NCI-H2081 (cell line): ENCODE data around the gene KCNH3.

Experiments used
- DNase-seq, 2 experiments: peaks; one replicate each; lab custom pipeline; 2025; lab: John Stamatoyannopoulos, UW

Gene KCNH3

DNA sequence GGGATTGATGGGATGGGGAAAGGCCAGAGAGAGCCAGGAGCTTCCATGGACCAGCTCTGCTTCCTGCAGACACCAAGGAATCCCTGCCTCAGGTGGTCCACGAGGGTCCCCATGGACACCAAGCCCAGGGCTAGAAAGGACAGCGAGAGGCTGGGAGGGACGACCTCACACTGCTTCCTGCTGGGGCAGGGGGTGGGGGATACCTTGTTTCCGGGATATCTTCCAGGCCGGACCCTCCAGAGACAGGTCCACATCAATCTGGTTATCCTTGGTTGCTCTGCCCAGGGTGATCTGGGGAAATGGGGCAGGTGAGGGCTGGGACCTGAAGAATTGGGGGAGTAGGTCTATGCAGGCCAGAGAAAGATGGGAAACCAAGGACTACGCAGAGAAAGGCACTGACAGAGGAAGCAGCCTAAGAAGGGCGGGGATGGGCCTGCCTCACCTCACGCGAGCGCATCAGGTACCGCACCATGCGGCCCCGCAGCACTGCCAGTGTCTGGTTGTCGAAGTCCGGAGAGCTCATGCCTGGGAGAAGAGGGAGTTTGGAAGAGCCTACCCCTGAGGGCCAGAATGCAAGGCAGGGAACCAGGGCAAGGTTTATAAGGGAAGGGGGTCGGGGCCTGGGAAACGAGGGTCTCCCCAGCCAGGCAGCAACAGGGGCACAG, 20.3 kb downstream of the KCNH3 start:
- no peak for DNase-seq

DNA sequence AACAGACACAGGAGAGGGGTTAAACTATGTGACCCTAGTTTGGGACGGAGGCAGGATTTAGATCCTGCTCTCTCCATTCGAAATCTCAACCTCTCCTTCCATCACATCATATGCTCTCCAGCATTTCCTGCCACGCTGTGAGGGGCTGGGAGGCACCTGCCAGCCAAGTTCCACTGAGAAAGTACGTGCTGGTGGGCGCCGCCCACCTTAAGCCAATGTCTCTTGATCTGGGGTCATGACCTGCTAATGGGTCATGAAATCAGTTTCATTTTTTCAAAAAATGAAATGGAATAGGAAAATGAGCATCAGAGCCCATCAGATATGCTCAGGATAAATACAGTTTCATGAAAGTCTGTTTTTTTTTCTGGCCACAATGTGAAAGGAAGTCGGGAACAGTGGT, 21.9 kb downstream of the KCNH3 start:
- no peak for DNase-seq

DNA sequence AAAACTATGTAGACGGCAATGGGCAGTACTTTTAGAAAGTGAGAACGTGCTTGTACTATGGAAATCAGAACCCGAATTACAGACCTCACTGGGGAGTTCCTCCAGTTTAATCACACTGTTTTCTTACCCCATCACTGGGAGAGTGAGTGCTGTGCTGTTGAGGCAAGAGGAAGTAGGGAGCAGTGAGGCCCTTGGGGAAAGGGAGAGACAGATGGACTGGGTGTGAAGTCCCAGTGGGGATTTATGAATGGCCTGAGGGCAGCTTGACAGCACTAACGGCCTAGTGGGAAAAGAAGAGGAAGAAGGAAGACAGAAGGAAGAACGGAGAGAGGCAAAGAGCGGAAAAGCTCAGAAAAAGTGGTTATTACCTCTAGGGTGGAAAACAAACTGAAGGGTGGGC, 23.4 kb downstream of the KCNH3 start:
- no peak for DNase-seq

DNA sequence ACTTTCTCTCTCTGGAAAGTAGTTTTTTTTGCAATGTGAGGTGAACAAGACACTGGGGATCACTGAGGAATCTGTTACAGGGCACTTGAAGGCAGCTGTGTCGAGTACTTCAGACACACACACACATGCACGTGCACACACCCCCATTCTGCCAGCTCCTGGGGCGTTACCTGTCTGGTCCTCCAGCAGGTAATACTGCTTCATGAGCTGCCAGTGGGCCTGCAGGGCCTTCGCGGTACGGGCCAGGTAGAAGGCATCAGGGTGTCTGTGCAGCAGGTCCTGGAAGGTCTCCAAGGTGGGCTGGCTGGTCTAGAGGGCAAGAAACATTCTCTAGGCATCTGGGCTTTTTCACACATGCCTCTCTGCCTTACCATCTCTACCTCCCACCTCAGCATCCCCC, 24.0 kb downstream of the KCNH3 start:
- DNase-seq: no peak

DNA sequence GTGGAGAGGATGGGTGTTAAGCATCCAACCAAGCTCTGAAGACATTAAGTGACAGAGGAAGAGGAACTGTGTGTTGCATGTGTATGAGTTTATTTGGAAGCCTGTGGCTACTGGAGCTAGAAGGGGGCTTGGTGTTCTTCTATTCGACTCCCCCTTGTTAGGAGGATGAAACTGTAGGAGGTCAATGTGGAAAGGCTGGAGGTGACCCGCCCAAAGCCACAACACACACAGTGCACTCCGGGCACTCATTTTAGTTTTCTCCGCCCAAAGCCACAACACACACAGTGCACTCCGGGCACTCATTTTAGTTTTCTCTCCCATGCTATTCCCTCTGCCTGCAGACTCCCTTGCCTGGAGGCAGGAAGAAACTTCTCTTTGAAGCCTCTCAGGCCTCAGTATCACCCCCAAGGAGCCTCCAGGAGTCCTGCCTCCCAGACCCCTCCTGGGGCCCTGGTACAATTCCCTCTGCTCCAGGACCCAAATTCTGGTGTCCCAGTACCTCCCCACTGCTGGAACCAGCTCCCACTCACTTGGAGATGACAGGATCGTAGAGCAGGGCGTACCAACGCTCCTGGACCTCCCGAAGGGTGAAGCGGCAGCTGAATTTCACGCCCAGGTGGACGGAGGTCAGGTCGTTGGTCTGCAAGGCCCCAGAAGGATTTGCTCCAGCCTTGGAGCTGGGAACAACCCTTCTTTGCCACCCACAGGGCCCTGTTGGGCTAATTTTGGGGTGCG, 25.3 kb downstream of the KCNH3 start:
- no peak for DNase-seq

DNA sequence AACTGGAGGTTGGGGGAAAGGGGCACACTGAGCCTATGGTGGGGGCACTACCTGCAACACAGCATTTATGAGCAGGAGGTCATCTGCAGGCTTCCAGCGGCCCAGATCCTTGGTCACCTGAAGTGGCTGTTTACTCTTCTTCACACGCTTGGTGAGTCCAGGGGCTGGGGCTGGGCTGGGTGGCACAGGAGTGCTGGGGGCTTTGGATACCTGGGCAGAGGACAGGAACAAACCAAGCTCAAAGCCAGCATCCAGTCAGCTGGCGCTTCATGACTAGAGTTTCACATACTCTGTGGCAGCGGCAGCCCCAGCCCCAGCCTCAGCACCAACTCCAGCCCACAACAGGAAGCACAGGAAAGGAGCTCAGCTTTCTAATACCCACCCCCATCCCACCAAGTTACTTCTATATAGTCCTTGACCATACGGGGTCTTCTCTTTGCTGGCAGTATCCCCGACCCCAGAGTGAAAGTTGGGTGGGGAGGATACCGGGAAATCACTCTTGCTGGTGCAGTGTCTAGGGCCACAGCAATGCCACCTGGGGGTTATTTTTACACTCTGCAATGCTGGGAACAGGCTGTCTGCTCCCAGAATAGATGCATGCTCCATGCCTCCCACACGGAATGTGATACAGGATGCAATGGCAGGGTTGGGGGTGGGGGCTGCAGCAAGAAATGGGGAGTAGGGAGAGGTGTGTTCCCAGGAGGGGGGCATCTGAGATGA, 26.0 kb downstream of the KCNH3 start:
- no peak for DNase-seq

DNA sequence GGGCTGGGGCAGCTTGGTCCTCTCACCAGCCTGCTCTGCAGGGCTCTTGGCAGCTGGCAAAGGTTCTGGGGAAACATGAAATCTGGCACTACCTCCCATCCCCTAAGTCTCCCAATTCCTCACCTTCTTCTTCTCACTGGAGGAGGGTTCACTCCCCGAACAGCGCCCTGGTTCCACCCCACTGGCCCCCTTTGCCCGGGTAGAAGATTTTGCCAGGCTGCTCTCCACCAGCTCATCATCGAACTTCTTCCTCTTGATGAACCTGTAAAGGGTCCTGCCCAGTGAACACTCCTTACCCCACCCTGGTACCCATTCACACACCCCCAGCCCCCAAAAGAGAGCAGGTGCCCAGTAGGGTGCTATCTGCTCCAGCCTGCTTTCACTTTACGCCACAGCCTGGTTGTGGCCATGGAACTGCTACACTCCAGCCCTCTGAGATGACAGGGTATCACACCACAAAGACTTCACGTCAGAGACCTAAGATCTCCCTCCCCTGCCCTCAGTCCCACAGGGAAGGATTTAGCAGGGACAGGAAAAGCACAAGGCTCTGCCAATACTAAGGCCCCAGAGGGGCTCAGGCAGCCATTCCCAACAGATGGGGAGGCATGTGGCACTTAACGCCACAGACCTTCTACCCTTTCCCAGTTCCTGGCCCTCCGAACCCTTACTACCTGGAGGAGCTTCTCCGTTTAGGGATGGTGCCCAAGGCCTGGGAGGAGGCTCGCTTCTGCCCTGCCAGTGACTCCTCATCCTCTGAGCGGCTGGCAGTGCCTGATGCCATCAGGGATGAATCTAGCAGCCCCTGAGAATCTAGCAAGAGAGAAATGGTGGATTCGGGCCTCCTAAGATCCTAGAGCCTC, 26.8 kb downstream of the KCNH3 start:
- DNase-seq: no peak

DNA sequence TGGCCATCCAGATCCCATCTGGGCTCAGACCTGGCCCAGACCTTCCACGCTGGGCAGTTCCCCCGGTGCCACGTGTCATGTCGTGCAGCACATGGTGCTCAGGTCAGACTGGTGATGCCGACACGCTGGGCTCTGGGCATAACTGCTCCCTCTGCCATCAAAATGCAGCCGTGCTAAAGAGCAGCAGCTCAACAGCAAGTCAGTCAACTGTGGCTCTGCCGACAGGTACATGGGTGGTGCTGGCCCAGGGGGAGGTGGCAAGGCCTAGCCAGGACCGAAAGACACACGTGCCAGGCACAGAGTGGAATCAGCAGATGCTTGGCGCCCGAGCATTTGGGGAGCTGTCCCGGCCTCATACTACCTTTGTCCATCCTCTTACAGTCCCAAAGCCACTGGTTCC, 27.5 kb downstream of the KCNH3 start:
- no peak for DNase-seq

DNA sequence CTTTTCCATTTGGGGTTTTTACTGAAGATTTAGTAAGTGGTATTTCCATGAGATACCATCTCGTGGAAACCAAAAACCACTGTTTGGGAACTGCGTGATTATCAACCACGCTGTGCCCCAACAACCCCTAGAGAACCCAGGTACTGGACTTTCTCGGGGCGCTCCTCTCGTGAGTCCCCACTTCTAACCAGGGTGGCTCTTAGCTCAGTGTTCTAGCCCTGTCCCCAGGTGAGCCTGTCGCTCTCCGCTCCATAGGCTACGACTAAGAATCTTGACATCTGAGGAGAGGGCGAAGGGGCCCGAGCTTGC, 28.4 kb downstream of the KCNH3 start:
- no peak for DNase-seq

DNA sequence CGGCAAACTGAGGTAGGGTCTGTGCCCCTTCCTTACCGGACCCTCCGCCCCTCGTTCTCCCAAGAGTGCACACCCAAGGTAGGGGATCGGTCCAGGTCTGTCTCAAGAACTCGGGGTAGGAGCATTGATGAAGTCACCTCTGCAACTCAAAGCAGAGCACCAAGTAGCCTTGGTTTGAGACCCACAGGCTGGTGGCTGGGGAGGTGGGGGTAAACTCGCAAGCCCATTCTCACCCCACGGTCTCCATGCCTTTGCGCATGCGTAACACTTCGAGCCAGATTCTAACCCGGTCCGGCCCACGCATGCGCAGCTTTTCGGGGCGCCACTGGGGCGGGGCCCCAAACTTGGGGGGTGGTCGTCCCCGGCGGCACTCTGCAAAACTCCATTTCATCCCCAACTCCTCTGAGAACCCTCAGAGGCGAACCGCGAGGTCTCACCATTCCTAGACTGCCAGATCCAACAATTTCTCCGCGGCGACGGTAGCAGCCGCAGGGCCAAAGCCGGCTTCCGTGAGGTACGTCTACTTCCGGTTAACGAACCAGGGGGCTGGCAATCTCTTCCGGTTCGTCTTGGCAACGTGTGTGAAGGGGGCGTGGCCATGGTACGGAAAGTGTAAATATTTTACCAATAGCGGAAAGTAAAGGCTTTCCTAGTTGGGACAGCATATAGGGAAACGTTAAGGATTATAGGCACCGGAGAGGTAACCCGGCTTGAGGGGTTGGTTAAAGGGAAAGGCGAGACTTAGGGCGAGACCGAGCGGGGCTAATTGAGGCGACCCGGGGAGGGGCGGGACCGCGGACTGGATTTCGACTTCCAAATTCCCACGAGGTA, 29.0 kb downstream of the KCNH3 start, which contains the start of gene MCRS1:
TSS of gene MCRS1 (minus strand) at position 532 of the 831 bp plus-strand sequence. CDS start 1,411 bp downstream, outside the sequence.
- DNase-seq: peak; percentile 88 to 91

DNA sequence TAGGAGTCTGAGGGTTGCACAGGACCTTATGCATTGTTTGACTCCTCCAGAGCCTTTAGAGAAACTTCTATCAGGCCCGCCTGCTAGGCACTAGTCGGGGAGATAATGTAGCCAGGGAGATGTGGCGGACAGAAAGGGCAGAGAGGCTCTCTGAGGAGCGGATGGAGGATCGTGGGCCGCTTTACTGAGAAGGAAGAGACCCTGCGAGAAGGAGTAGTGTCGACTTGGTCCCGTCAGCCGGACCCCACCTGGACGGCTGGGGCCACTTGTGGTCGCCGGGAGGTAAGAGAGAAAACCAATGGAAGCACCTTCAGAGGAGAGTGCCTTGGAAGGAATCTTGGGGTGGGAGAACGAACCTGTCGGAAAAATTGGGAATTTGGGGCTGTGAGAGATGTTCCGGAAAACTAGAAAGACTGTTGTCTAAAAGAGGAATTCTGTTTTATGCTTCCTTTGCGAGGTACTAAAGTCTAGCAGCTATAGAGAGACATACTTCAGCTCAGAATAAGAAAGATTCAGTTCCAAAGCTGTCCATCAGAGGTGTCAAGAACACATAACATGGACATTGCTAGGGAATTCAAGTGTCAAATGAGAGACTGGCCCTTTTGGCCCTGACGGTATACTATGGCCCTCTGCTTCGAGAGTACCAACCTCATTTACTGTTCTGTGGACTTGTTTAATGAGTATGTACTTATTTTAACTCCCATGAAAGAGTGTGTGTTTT, 29.8 kb downstream of the KCNH3 start:
- DNase-seq: no peak

DNA sequence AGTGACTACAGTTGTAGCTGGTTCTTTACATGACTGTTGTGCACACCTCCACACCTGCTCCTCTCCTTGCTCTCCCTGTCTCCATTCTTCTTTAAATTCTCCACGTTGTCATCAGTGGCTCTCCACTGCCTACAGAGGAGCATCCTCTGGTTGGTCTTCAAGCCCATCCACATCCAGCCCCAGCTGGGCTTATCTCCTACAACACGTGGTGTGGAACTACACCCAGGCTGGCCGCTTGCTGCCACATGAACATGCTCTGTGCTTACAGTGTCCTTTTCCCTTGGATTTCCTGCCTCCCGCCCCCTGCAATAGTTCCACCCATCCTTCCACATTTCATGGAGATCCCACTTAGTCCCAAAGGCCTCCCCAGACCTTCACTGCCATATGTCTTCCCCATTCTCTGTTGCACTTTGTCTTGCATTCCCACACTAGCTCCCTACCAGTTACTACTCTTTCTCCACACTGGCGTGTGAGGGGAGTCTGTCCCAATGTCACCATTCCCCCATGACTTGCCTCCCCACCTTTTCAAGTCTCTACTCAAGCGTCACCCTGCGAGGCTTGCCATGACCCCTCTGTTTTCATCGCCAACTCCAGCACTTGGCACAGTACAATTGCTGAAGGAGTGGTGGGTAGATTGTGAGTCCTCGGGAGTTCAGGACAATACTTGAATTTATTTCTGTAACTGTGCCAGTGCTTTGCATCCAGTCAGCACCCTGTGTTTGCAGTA, 38.9 kb downstream of the KCNH3 start:
- DNase-seq: no peak

DNA sequence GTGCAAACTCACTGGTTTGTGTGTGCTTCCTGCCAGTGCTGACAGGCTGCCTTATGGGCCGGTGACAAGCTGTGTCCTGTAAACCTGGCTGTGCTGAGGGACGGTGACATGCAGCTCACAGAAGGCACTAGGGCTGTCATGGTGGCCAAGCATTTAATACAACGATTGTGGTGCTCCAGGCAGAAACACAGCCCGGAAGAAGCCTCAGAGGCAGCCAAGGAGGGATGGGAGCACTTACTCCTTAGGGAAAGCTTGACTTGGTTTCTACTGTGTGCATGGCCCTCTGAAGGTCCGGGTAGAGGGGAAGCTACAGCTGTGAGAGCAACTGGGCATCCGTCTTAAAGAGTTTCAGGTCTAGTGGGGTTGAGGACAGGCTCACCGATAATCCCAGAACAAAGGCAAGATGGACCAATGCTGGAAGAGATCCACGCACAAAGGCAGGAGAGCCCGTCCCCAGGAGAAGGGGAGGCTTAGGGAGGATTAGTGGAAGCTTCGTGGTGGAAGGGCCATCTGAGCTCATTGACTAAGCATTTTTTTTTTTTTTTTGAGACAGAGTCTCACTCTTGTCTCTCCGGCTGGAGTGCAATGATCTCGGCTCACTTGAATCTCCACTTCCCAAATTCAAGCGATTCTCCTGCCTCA, 39.8 kb downstream of the KCNH3 start:
- DNase-seq: no peak

DNA sequence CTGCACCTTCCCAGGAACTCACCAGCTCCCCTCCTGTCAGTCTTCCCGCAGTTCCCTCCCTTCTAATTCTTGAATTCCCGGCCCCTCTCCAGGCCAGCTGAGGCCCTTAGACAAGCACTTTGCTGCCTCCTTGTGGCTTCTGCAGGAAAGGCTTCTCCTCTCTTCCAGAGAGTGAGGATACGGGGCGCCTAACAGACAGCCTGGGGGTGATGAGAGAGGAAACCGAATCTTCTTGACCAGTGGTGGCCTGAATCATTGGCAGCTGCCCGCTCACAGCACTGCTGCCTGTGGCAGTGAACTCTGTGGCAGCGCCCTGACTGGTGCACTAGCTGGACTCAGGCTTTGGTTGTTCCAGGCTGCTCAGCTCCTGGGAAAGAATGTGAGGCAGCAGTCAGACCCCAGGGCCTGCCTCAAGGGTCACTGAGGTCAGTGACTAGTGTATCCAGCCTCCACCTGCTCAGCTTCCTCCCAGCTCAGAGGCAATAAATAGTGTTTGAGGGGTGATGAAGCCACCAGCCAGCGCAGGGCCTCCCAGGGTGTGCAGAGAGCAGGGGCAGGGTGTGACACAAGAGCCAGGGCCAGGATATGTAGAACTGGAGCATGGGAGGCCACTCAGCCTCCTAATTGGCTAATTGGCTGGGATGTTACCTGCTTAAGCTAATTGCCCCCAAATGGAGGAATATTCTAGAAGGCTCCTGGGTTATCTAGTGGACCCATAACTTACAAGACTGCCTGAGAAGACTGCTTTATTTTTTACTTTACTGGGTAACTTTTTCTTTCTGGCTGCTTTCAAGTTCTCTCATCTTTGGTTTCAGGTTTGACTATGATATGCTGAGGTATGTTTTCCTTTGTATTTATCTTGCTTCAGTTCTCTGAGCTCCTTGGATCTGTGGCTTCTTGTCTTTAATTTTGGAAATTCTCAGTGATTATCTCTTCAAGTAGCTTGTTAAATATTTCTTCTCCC, 42.0 kb downstream of the KCNH3 start:
- peak; percentile 80 to 81 for DNase-seq

DNA sequence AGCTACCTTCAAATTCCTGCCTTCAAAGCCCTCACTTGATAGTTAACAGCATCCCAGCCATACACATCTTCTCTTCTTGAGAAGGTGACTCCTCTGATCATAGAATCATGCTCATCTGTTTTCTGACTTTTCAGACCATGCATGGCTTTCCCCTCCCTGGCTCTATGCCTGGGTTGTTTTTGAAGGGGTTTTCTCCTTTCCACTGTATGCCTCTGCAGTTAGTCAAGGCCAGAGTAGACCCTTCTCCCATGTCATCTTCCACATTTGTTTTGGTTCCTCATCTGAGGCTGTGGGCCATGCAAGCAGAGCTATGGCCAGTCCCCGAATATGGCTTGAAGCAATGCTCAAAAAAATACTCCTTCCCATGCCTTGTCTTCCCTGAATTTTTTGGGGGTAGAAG, 43.4 kb downstream of the KCNH3 start:
- DNase-seq: no peak

DNA sequence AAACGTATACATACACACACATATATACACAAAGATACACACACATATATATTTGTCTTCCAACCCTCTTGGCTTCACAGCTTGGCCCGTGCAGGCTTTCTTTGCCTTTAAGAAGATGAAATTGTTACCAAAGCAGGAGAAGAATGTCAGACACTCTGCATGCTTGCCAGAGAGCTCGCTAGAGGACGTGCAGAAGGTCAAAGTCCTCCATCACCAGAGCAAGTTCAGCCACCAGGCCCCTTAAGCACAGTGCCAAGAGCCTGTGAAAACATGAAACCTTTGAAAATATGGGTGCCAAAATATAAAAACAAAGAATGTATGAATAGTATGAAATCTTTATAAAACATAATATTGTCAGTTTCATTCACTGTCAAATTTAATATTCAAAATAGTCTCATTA, 44.0 kb downstream of the KCNH3 start:
- DNase-seq: no peak

DNA sequence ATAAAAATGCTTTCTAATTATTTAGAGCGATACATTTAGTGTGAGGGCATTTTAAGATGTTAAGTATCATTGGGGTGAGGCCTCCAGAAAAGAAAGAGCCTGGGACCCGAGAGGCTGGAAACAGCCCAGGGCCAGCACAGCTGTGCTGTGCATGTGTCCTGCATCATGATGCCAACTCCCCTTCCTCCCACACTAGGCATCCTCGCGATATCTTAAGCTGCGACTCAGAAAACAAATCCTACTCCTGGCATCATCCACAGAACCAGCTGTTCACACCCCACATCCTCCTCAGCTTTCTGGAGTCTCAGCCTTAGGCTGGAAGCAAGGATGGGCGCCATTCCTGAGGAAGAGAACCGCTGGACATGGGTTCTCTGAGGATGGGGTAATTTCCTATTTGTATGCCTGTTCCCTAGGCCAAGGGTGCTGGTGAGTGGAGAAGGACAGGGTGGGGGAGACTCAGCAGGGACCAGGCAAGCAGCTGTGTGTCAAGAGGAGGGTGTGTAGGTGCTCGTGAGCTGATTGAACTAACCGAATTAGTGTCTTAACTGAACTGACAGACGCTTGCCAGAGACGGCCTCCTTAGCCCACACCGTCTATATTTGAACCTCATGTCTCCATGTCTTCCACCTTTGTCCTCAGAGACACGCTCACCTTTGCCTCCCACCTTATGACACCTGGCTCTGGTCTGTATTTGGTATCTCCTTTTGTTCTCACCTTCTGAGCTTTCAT, 44.7 kb downstream of the KCNH3 start:
- DNase-seq: no peak

DNA sequence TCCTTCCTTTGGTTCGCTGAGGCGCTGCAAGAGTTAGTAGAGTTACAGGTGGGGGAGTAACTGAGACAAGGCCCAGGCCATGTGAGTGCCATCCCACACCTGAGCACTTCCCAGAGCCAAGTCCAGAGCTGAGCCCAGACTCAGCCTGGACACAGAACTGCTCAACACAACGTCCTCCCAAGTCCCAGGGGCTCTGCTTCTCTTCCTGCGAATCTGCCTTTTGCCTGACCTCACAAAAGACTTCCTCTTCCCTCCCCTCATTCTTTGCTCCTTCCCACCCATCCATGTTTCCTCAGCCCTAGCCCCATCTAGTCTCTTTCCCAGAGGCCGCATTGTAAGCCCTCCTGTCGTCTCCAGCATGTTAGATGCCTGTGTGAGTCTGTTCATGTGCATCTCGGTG, 45.8 kb downstream of the KCNH3 start:
- DNase-seq: no peak
